HepG2 (cell line): ENCODE measurements around the gene SLC22A7. TPM values are rescaled to one million over a fixed set of nuclear protein-coding genes. Genes with fewer than 3 reads are reported as not detected.

Experiments used
- ARID4A ChIP-seq: sonication (generic); formaldehyde crosslinking; IDR thresholded peaks from 2 replicates; pipeline ENCODE4 v1.5.0; 2020; ENCODE audit warnings: mild to moderate bottlenecking, missing genetic modification reagents, borderline replicate concordance
- EZH2 ChIP-seq: conservative IDR thresholded peaks from 2 replicates; pipeline ENCODE4 v1.6.1; 2012; ENCODE audit warnings: mild to moderate bottlenecking, low read depth, low read length, moderate library complexity
- FIP1L1 ChIP-seq: fragments of 200-400 bp; formaldehyde crosslinking; IDR thresholded peaks from 2 replicates; pipeline ENCODE4 v1.6.1; 2018; ENCODE audit warnings: low read depth, mild to moderate bottlenecking, low read length, moderate library complexity, borderline replicate concordance; ENCODE audit not compliant: insufficient read depth
- HMG20B ChIP-seq: conservative IDR thresholded peaks from 2 replicates; pipeline ENCODE4 v1.6.1; 2016; ENCODE audit warnings: missing genetic modification reagents, missing compliant biosample characterization
- NFYC ChIP-seq: IDR thresholded peaks from 2 replicates; pipeline ENCODE4 v1.6.1; 2016; ENCODE audit warnings: missing genetic modification reagents, missing compliant biosample characterization
- RBM22 ChIP-seq: fragments of 200-400 bp; formaldehyde crosslinking; optimal IDR thresholded peaks from 2 replicates; pipeline ENCODE3; 2017; ENCODE audit warnings: mild to moderate bottlenecking, low read length, moderate library complexity
- SRSF1 ChIP-seq: fragments of 200-400 bp; formaldehyde crosslinking; optimal IDR thresholded peaks from 2 replicates; pipeline ENCODE3; 2017; ENCODE audit warnings: mild to moderate bottlenecking, low read depth, low read length, moderate library complexity
- ZNF12 ChIP-seq: sonication (generic); formaldehyde crosslinking; IDR thresholded peaks from 2 replicates; pipeline ENCODE4 v1.5.0; 2020; ENCODE audit warnings: missing genetic modification reagents
- ZNF317 ChIP-seq: sonication (generic); formaldehyde crosslinking; IDR thresholded peaks from 2 replicates; pipeline ENCODE4 v1.5.0; 2020; ENCODE audit warnings: mild to moderate bottlenecking, missing genetic modification reagents
- ZNF318 ChIP-seq: sonication (generic); formaldehyde crosslinking; IDR thresholded peaks from 2 replicates; pipeline ENCODE4 v1.4.0; 2020; ENCODE audit warnings: mild to moderate bottlenecking, missing genetic modification reagents
- ZNF326 ChIP-seq: sonication (generic); formaldehyde crosslinking; IDR thresholded peaks from 2 replicates; pipeline ENCODE4 v1.4.0; 2020; ENCODE audit warnings: missing genetic modification reagents, borderline replicate concordance
- ZNF713 ChIP-seq: sonication (generic); formaldehyde crosslinking; IDR thresholded peaks from 2 replicates; pipeline ENCODE4 v1.4.0; 2020; ENCODE audit warnings: mild to moderate bottlenecking, missing genetic modification reagents
- ZNF790 ChIP-seq: sonication (generic); formaldehyde crosslinking; IDR thresholded peaks from 2 replicates; pipeline ENCODE4 v1.8.0; 2022; ENCODE audit warnings: missing genetic modification reagents, mild to moderate bottlenecking, borderline replicate concordance
- polyA plus RNA-seq, 8 experiments: library from polyadenylated mRNA; depleted of rRNA in 3 of 8; stranded (reverse) in 7 of 8; unstranded in 1 of 8; fragments of >200 nt; fragmentation: Illumina TruSeq in 4 of 8; extraction: Trizol in 4 of 8; gene quantifications; 2 replicates each; pipeline versions ENCODE4 v1.2.1 to v1.2.3, GENCODE V29; 2011 to 2016; ENCODE audit warnings: low read depth in 4 of 8, missing spikeins in 1 of 8, mixed read lengths in 1 of 8; ENCODE audit not compliant: insufficient read depth in 1 of 8
- total RNA-seq, 5 experiments: library from RNA; depleted of rRNA; stranded (reverse); fragments of >200 nt; fragmentation: Illumina TruSeq; extraction: Trizol; gene quantifications; 2 replicates each; pipeline ENCODE4 v1.2.3, GENCODE V29; 2016; ENCODE audit warnings: low read depth in 1 of 5
- TF ChIP-seq, protein P1 (sequence below), 2 experiments: fragments of 450-650 bp in 1 of 2; sonication (generic) in 1 of 2; formaldehyde crosslinking; IDR thresholded peaks; 2 replicates each; pipeline versions ENCODE4 v1.5.0 to v1.8.0; 2020 to 2022; ENCODE audit warnings: mild to moderate bottlenecking in 1 of 2, missing genetic modification reagents in 1 of 2
- TF ChIP-seq, protein P2 (sequence below): sonication (generic); formaldehyde crosslinking; IDR thresholded peaks from 2 replicates; pipeline ENCODE4 v1.8.0; 2022; ENCODE audit warnings: mild to moderate bottlenecking, missing genetic modification reagents

SLC22A7 gene
- total and polyA plus RNA-seq, 2 of the 13 experiments (the other 11 are each of a cell fraction or from before 2014, with no cell fraction given): 5.3 to 22.6 TPM

DNA sequence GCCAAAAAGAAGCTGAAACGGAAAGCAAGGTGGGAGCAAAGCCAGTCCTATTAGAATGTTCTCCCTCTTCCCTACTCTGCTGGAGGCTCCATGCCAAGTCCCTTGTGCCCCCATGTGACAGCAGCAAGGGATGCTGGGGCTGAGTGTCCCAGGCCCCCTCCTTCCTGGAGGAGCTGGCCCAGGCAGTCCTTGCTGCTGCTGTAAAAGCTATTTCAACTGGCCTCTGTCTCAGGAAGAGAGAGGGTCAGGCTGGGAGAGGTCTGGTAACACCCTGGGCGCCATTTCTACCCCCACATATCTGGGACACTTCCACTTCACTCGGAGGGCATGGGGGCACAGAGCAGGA, 29.7 kb upstream of the SLC22A7 start (continued):
- TF ChIP-seq ARID4A (CRISPR knock-in tag): no peak
- TF ChIP-seq, protein P1, sequence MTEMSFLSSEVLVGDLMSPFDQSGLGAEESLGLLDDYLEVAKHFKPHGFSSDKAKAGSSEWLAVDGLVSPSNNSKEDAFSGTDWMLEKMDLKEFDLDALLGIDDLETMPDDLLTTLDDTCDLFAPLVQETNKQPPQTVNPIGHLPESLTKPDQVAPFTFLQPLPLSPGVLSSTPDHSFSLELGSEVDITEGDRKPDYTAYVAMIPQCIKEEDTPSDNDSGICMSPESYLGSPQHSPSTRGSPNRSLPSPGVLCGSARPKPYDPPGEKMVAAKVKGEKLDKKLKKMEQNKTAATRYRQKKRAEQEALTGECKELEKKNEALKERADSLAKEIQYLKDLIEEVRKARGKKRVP (CRISPR knock-in tag; IDR thresholded peaks at IDR 0.05): no peak
- TF ChIP-seq ZNF713 (CRISPR knock-in tag): no peak
- TF ChIP-seq ZNF318 (CRISPR knock-in tag): no peak
- TF ChIP-seq EZH2: no peak
- TF ChIP-seq ZNF317: no peak
- TF ChIP-seq SRSF1: no peak
- no peak for TF ChIP-seq FIP1L1
- TF ChIP-seq HMG20B (CRISPR knock-in tag): no peak
- TF ChIP-seq ZNF790 (CRISPR knock-in tag): no peak
- TF ChIP-seq ZNF12 (CRISPR knock-in tag): no peak
- TF ChIP-seq ZNF326 (CRISPR knock-in tag): no peak
- TF ChIP-seq, protein P2, sequence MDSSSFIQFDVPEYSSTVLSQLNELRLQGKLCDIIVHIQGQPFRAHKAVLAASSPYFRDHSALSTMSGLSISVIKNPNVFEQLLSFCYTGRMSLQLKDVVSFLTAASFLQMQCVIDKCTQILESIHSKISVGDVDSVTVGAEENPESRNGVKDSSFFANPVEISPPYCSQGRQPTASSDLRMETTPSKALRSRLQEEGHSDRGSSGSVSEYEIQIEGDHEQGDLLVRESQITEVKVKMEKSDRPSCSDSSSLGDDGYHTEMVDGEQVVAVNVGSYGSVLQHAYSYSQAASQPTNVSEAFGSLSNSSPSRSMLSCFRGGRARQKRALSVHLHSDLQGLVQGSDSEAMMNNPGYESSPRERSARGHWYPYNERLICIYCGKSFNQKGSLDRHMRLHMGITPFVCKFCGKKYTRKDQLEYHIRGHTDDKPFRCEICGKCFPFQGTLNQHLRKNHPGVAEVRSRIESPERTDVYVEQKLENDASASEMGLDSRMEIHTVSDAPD (CRISPR knock-in tag): no peak
- TF ChIP-seq RBM22: no peak
- no peak for TF ChIP-seq NFYC
